ENCODE results near the gene RNF44.

RNF44 gene

GRCh38 chr5:176541338-176542134 lies 4.3 kb upstream of the RNF44 start:
- H3K27ac ChIP-seq (replicated peaks), result peak overlapping the region; percentile 91
- no peaks in the 10 kb centered on the region for H3K27me3 ChIP-seq (ENCODE audit: insufficient read depth, poor library complexity, severe bottlenecking)
- H3K4me3 ChIP-seq (replicated peaks; ENCODE audit: insufficient read depth, low read length), result no peak overlapping the region
- TF ChIP-seq GABPA (IDR thresholded peaks at IDR 0.05; ENCODE audit: low read depth), result no peak
- peak; percentile 59; the same call in 1 of the 2 replicates for TF ChIP-seq POLR2AphosphoS5 (IDR thresholded peaks at IDR 0.05; ENCODE audit: low read depth)
- no peak for TF ChIP-seq REST (IDR thresholded peaks at IDR 0.05; ENCODE audit: insufficient replicate concordance, low read depth)
- peak; percentile 22; the same call in 1 of the 2 replicates for TF ChIP-seq SPI1 (IDR thresholded peaks at IDR 0.05; ENCODE audit: borderline replicate concordance, low read depth)
- TF ChIP-seq, protein P1, sequence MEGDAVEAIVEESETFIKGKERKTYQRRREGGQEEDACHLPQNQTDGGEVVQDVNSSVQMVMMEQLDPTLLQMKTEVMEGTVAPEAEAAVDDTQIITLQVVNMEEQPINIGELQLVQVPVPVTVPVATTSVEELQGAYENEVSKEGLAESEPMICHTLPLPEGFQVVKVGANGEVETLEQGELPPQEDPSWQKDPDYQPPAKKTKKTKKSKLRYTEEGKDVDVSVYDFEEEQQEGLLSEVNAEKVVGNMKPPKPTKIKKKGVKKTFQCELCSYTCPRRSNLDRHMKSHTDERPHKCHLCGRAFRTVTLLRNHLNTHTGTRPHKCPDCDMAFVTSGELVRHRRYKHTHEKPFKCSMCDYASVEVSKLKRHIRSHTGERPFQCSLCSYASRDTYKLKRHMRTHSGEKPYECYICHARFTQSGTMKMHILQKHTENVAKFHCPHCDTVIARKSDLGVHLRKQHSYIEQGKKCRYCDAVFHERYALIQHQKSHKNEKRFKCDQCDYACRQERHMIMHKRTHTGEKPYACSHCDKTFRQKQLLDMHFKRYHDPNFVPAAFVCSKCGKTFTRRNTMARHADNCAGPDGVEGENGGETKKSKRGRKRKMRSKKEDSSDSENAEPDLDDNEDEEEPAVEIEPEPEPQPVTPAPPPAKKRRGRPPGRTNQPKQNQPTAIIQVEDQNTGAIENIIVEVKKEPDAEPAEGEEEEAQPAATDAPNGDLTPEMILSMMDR (IDR thresholded peaks at IDR 0.05; ENCODE audit: insufficient read depth, low read length), result no peak
- peak in 1 of 2 experiments; percentile 93 for DNase-seq (ENCODE audit: low read depth in 1 of 2, low spot score in 1 of 2)

- H3K27ac ChIP-seq (replicated peaks), result peak overlapping the region; percentile 91
- no peak for DNase-seq (ENCODE audit: low read depth in 1 of 2, low spot score in 1 of 2)
These were observed 3.7 kb upstream of the RNF44 start for GRCh38 chr5:176540956-176541337.

More at GRCh38 chr5:176540956-176541337, 3.7 kb upstream of the RNF44 start:
- Histone ChIP-seq H3K4me3 (replicated peaks; ENCODE audit: insufficient read depth, low read length) (no peak overlapping the region), H3K27me3 (ENCODE audit: insufficient read depth, poor library complexity, severe bottlenecking) (no peaks in the 10 kb centered on the region)
- TF ChIP-seq, protein P1 (IDR thresholded peaks at IDR 0.05; ENCODE audit: insufficient read depth, low read length), result no peak
- no peak for TF ChIP-seq GABPA (IDR thresholded peaks at IDR 0.05; ENCODE audit: low read depth)
- no peak for TF ChIP-seq SPI1 (IDR thresholded peaks at IDR 0.05; ENCODE audit: borderline replicate concordance, low read depth)
- TF ChIP-seq REST (IDR thresholded peaks at IDR 0.05; ENCODE audit: insufficient replicate concordance, low read depth), result no peak
- TF ChIP-seq POLR2AphosphoS5 (IDR thresholded peaks at IDR 0.05; ENCODE audit: low read depth), result no peak
